ENCODE results near the gene AGMO. TPM values are rescaled to one million over a fixed set of nuclear protein-coding genes. Genes with fewer than 3 reads are reported as not detected.

Gene AGMO
- total and polyA plus RNA-seq, 10 of the 15 experiments (the other 5 are each of a cell fraction or from before 2014, with no cell fraction given), result 0.11 to 0.29 TPM; not detected in 8

GRCh38 chr7:15159261-15159660 is 402.6 kb downstream of the AGMO start:
- intact Hi-C loops (cut with micrococcal nuclease; ENCODE audit: unreplicated experiment) (no loop called here), in situ Hi-C loops (cut with MboI) (no loop called here)
- SMC1A ChIA-PET (ENCODE audit: uncharacterized antibody, unreplicated experiment), result no interaction called here
- FAIRE-seq, result no peak
- Histone ChIP-seq H3K9ac (ENCODE audit: control insufficient read depth, insufficient read depth, low read length) (no peak overlapping the region), H4K20me1 (ENCODE audit: control insufficient read depth, insufficient read depth) (no peaks in the 10 kb centered on the region), H3K4me3 (no peak overlapping the region), H3K27me3 (replicated peaks in 1 of 2; ENCODE audit: control insufficient read depth in 2 of 2, insufficient read depth in 2 of 2, low read length in 1 of 2) (no peaks in the 10 kb centered on the region), H3K4me2 (ENCODE audit: control insufficient read depth, insufficient read depth) (no peak overlapping the region), H3K79me2 (ENCODE audit: control insufficient read depth, insufficient read depth, low read length) (no peaks in the 10 kb centered on the region), H3K27ac (ENCODE audit: control insufficient read depth, insufficient read depth) (no peak overlapping the region), H2AFZ (ENCODE audit: control insufficient read depth, low read depth, low read length) (no peak overlapping the region), H3K4me1 (ENCODE audit: control insufficient read depth, insufficient read depth, low read length) (no peaks in the 10 kb centered on the region), H3K9me3 (replicated peaks; ENCODE audit: control insufficient read depth, insufficient read depth, low read length) (no peaks in the 10 kb centered on the region), H3K36me3 (ENCODE audit: control insufficient read depth in 2 of 2, insufficient read depth in 2 of 2, low read length in 1 of 2) (no peaks in the 10 kb centered on the region)
- CTCF ChIA-PET, result no interaction called here
- POLR2A ChIA-PET, result no interaction called here
- 0% methylated on average over 1 of the region's 1 CpG for WGBS (ENCODE audit: insufficient coverage, insufficient replicate concordance, low lambda C conversion rate, missing lambda C conversion rate)
- no TSS peak for BruUV-seq (replicated peaks)
- no peak for DNase-seq (ENCODE audit: low read depth, low spot score)
- RAD21 ChIA-PET (ENCODE audit: unreplicated experiment), result no interaction called here
- ATAC-seq, result no peak
- TF ChIP-seq NR2C1 (IDR thresholded peaks at IDR 0.05), result no peak
- TF ChIP-seq NR2F1 (conservative IDR thresholded peaks at IDR 0.05), result no peak
- TF ChIP-seq ATF2 (IDR thresholded peaks at IDR 0.05; ENCODE audit: low read length), result no peak
- TF ChIP-seq ZNF687 (IDR thresholded peaks at IDR 0.05), result no peak
- no peak for TF ChIP-seq MYC (IDR thresholded peaks at IDR 0.05; ENCODE audit: insufficient read depth, insufficient read length, insufficient replicate concordance, low read length, severe bottlenecking)
- TF ChIP-seq CEBPZ (IDR thresholded peaks at IDR 0.05; ENCODE audit: low read depth, low read length), result no peak
- no peak for TF ChIP-seq ZBTB40 (IDR thresholded peaks at IDR 0.05; ENCODE audit: borderline replicate concordance)
- TF ChIP-seq ZNF622 (IDR thresholded peaks at IDR 0.05), result no peak
- TF ChIP-seq NFYB (IDR thresholded peaks at IDR 0.05; ENCODE audit: insufficient read depth, low read depth, low read length), result no peak
- no peak for TF ChIP-seq TAF1 (IDR thresholded peaks at IDR 0.05; ENCODE audit: borderline replicate concordance, low read depth, low read length)
- TF ChIP-seq NFIC (IDR thresholded peaks at IDR 0.05; ENCODE audit: low read depth, low read length), result no peak
- no peak for TF ChIP-seq SUZ12 (IDR thresholded peaks at IDR 0.05; ENCODE audit: unreplicated experiment)

Measured in GM12878 (cell line).